Measurements from ENCODE around the gene HLTF. TPM values are rescaled to one million over a fixed set of nuclear protein-coding genes. Genes with fewer than 3 reads are reported as not detected.

The HLTF gene
- polyA plus RNA-seq, 1 donor: 19.3 TPM

GRCh38 chr3:149016669-149017541 lies 69.4 kb downstream of the HLTF start:
- no peak for DNase-seq

- DNase-seq: no peak
Observed at GRCh38 chr3:149016242-149016641, 70.1 kb downstream of the HLTF start.

GRCh38 chr3:149015393-149015792 lies 70.9 kb downstream of the HLTF start:
- no peak for DNase-seq

GRCh38 chr3:149013726-149014125 lies 72.6 kb downstream of the HLTF start:
- DNase-seq: no peak

- DNase-seq: no peak
Observed at GRCh38 chr3:149011676-149012075, 74.7 kb downstream of the HLTF start.

- no peak for DNase-seq
Observed at GRCh38 chr3:149010966-149011365, 75.4 kb downstream of the HLTF start.

GRCh38 chr3:149010504-149010951 lies 75.8 kb downstream of the HLTF start:
- DNase-seq: no peak

GRCh38 chr3:149009732-149010131 lies 76.6 kb downstream of the HLTF start:
- no peak for DNase-seq

GRCh38 chr3:149007567-149008257 lies 78.6 kb downstream of the HLTF start:
- no peak for DNase-seq

GRCh38 chr3:149005416-149005815 lies 80.9 kb downstream of the HLTF start:
- DNase-seq: no peak

GRCh38 chr3:149004622-149005021 lies 81.7 kb downstream of the HLTF start:
- DNase-seq: no peak

GRCh38 chr3:149003653-149004305 lies 82.6 kb downstream of the HLTF start:
- DNase-seq: no peak

- no peak for DNase-seq
Observed at GRCh38 chr3:149001727-149002126, 84.6 kb downstream of the HLTF start.

- no peak for DNase-seq
Observed at GRCh38 chr3:149000206-149000745, 86.1 kb downstream of the HLTF start.

GRCh38 chr3:148999806-149000205 lies 86.5 kb downstream of the HLTF start:
- DNase-seq: no peak

- DNase-seq: no peak
Observed at GRCh38 chr3:148998715-148999423, 87.5 kb downstream of the HLTF start.

- DNase-seq: no peak
Observed at GRCh38 chr3:148998297-148998696, 88.0 kb downstream of the HLTF start.

GRCh38 chr3:148997623-148998022 lies 88.7 kb downstream of the HLTF start:
- DNase-seq: no peak

GRCh38 chr3:148992635-148993255 lies 93.6 kb downstream of the HLTF start:
- no peak for DNase-seq

- DNase-seq: peak; percentile 36
Observed at GRCh38 chr3:148992027-148992634, 94.2 kb downstream of the HLTF start.
